Psoas muscle (tissue), 8 donors: ENCODE results near the gene NPAS4. TPM values are rescaled to one million over a fixed set of nuclear protein-coding genes. Genes with fewer than 3 reads are reported as not detected.

ENCODE experiments used
- ATAC-seq, 4 donors: fragments of 200-7000 bp; cut with Tn5 transposase; one replicate each; pipeline ENCODE4 v1.9.1; 2020; ENCODE audit warnings: moderate library complexity in 3 of 4, mild to moderate bottlenecking in 2 of 4
- DNase-seq, 2 donors: peaks; one replicate each; pipeline ENCODE4 v3.0.0-alpha.2; 2020
- H3K27ac ChIP-seq: fragments of 200-600 bp; one replicate; pipeline ENCODE4 v1.8.0; 2022
- H3K27me3 ChIP-seq, 3 donors: fragments of 200-600 bp in 1 of 3; one replicate each; pipeline versions ENCODE4 v1.6.1 to v1.8.0; 2013 to 2022; ENCODE audit warnings: low read length in 2 of 3, mild to moderate bottlenecking in 2 of 3, moderate library complexity in 1 of 3; ENCODE audit not compliant: insufficient read depth in 3 of 3
- H3K36me3 ChIP-seq, 2 donors: fragments of 200-600 bp in 1 of 2; one replicate each; pipeline versions ENCODE4 v1.6.1 to v1.8.0; 2013 to 2022; ENCODE audit warnings: low read depth in 1 of 2, mild to moderate bottlenecking in 1 of 2, moderate library complexity in 1 of 2; ENCODE audit not compliant: insufficient read depth in 1 of 2
- H3K4me1 ChIP-seq: fragments of 200-600 bp; one replicate; pipeline ENCODE4 v1.8.0; 2022
- H3K4me3 ChIP-seq: fragments of 200-600 bp; one replicate; pipeline ENCODE4 v1.8.0; 2022; ENCODE audit warnings: mild to moderate bottlenecking
- H3K9me3 ChIP-seq: fragments of 200-600 bp; one replicate; pipeline ENCODE4 v1.8.0; 2022
- WGBS, 3 donors: extraction: QIAGEN DNeasy Blood & Tissue Kit; methylation state at CpG; one replicate each; pipeline versions ENCODE4 v1.1.6 to v1.1.7; 2013; 5-methylcytosine and 5-hydroxymethylcytosine counted together
- intact Hi-C, 2 donors: fragments of 100-400 bp; cut with DNase I; formaldehyde crosslinking; loops; one replicate each; pipeline versions ENCODE4 v1.11.0 to v1.14.2; 2022
- polyA plus RNA-seq, 3 donors: library from polyadenylated mRNA; stranded (reverse); fragments of 200-250 nt; gene quantifications; one replicate each; pipeline ENCODE4 v1.2.3, GENCODE V29; 2013
- total RNA-seq, 4 donors: library from RNA; stranded (reverse); fragmentation: NEBNext Ultra II Directional in 2 of 4; extraction: Animal tissue kit (Norgen Biotek cat#: 25700) in 2 of 4; gene quantifications; one replicate each; pipeline versions ENCODE4 v1.2.1 to v1.2.4, GENCODE V29; 2021 to 2023
- TF ChIP-seq, protein P1 (sequence below): fragments of 200-600 bp; IDR thresholded peaks from one replicate; pipeline ENCODE4 v1.8.0; 2022; ENCODE audit warnings: antibody characterized with exemption
- donor health status: healthy with polysubstance abuse.
- donor health status: DM: no; HTN: no; CAD: no; lungs with moderate emphysema.
- donor health status: Bipolar disorder and iron deficiency.
- donor health status: healthy.
- donor health status: DM: yes; HTN: yes; CAD: no.
- donor health status: DM: no; HTN: no; CAD: no.
- donor health status: DM: no; HTN: no; CAD: no.
- donor health status: DM: yes; HTN: yes; CAD: no.

The NPAS4 gene
- total and polyA plus RNA-seq, 7 donors, result 0.05 TPM; not detected in 6

DNA sequence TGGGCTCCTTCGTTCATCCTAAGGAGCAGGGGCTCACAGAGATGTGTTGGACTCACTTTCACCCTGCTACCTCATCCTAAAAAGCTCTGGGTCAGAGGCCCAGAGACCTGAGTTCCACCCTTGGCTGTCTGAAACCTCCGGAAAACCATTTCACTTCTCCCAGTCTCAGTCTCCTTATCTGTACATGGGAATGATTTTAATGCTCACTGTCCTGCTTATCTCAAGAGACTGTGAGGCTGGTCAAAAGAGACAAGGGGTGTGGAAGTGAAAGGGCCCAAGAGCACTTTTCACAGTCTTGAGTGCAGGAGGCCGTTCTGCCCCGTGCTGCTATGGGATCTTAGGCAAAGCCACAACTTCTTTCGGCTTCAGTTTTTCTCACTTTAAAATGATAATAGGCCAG lies 13.2 kb upstream of the NPAS4 start:
- 46 to 68% (median 54%) methylated on average over 5 of the region's 5 CpGs for WGBS, 3 donors
- intact Hi-C loops, result loop anchor here (1.0 to 5.0 kb wide), 6 partner anchors 23 to 427 kb away; no protein-coding TSS in a partner anchor

DNA sequence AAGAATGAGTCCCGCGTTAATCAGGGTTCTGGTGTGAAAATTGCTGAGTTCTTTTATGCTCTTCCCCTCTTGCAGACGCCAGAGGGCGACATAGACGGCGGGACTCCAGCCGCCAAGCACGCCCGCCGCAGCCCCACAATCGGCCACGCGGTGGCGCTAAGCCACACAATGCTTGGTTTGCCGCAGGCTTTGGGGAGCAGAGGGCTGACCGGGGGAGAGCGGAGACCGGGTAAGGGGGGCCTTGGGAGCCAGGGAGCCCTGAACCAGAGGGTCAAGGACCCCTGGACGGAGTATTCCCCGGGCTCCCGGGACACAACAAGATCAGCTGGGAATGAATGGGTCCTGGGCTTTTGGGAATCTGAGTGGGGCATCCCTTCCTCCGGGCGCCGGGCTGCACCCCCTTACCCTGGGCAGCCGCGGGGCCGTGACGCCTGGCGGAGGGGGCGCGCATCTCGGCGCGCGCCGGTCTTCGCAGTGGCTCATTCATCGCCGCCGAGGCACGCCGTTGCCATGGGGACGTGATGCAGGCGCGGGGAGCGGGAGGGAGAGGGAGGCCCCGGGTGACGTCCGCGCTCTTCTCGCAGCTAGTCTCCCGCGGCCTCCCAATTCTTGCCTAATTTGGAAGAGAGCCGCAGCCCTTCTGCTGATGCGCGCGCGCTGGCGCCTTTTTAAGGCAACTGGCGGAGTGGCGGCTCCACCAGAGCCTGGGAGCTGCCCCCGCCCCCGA lies 12.2 kb upstream of the NPAS4 start:
- H3K36me3 ChIP-seq, result no peaks in the 10 kb centered on the region
- intact Hi-C loops, result loop anchor here (2.0 to 5.0 kb wide), 5 partner anchors 34 to 426 kb away; no protein-coding TSS in a partner anchor
- no peaks in the 10 kb centered on the region for H3K9me3 ChIP-seq
- H3K27me3 ChIP-seq, result peaks cover 0 to 12% (median 3%) of the 10 kb centered on the region in 3 donors
- peak; percentile 88 to 93 for DNase-seq
- H3K27ac ChIP-seq, result no peak overlapping the region
- H3K4me3 ChIP-seq, result peak overlapping the region; percentile 59
- peak; percentile 88 to 98 (median 96) for ATAC-seq
- 0 to 1% (median 1%) methylated on average over 37 to 63 of the region's 63 CpGs for WGBS, 3 donors
- peaks cover 6% of the 10 kb centered on the region for H3K4me1 ChIP-seq
- TF ChIP-seq, protein P1, sequence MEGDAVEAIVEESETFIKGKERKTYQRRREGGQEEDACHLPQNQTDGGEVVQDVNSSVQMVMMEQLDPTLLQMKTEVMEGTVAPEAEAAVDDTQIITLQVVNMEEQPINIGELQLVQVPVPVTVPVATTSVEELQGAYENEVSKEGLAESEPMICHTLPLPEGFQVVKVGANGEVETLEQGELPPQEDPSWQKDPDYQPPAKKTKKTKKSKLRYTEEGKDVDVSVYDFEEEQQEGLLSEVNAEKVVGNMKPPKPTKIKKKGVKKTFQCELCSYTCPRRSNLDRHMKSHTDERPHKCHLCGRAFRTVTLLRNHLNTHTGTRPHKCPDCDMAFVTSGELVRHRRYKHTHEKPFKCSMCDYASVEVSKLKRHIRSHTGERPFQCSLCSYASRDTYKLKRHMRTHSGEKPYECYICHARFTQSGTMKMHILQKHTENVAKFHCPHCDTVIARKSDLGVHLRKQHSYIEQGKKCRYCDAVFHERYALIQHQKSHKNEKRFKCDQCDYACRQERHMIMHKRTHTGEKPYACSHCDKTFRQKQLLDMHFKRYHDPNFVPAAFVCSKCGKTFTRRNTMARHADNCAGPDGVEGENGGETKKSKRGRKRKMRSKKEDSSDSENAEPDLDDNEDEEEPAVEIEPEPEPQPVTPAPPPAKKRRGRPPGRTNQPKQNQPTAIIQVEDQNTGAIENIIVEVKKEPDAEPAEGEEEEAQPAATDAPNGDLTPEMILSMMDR, result peak; percentile 100

More for the DNA sequence above, 13.2 kb upstream of the NPAS4 start:
- Histone ChIP-seq H3K27ac (no peak overlapping the region), H3K36me3 (no peaks in the 10 kb centered on the region), H3K27me3 (peaks cover 0 to 12% (median 3%) of the 10 kb centered on the region in 3 donors), H3K4me3 (no peak overlapping the region), H3K9me3 (no peaks in the 10 kb centered on the region), H3K4me1 (peaks cover 6% of the 10 kb centered on the region)
- ATAC-seq (no peak), DNase-seq (no peak)
- TF ChIP-seq, protein P1, result no peak

DNA sequence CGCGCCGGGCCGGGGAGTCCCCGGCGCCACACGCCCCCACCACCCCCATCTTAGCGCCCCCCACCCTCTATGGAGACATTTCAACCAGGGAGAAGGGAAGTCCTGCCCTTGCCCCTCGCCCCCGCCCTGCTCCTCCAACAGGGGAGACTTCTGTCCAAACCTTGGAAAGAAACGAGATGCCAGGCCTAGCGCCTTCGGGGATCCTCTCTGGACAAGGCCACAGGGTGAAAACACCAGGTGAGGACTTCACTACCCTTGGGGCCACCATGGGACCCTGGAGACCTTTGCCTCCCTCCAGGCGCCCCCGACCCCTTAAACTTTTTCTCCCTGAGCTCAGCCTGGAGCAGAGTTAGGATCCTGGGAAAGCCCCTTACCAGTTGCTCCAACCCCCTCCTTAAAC lies 11.6 kb upstream of the NPAS4 start:
- Histone ChIP-seq H3K27ac (no peak overlapping the region), H3K4me3 (peak overlapping the region; percentile 59), H3K9me3 (no peaks in the 10 kb centered on the region), H3K36me3 (no peaks in the 10 kb centered on the region), H3K27me3 (peaks cover 0 to 12% (median 3%) of the 10 kb centered on the region in 3 donors), H3K4me1 (peaks cover 6% of the 10 kb centered on the region)
- WGBS, 3 donors, result 17 to 35% (median 20%) methylated on average over 8 to 15 of the region's 15 CpGs
- intact Hi-C loops, result loop anchor here (2.0 to 5.0 kb wide), 5 partner anchors 33 to 426 kb away; no protein-coding TSS in a partner anchor
- TF ChIP-seq, protein P1, result no peak
- ATAC-seq, result no peak
- no peak for DNase-seq

DNA sequence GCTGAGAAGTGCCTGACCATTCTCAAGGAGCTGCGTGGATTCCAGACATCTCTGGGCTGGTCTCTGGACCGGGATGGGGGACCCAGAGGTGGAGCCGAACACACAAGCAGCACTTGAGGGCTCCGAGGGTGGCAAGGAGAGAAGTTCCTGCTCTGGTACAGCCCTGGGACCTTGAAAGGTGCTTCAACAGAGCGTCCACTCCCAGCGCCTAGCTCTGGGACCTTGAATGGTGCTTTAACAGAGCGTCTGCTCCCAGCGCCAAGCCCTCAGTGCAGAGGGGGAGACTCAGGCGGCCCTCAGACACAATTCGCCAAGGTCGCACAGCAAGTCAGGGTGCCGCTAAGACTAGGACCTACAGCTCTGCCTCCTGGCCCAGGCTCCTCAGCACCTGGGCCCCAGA lies 10.6 kb upstream of the NPAS4 start:
- 77 to 88% (median 86%) methylated on average over 12 of the region's 12 CpGs for WGBS, 3 donors
- TF ChIP-seq, protein P1, result no peak
- ATAC-seq, result no peak

More for the DNA sequence above, 10.6 kb upstream of the NPAS4 start:
- peaks cover 6% of the 10 kb centered on the region for H3K4me1 ChIP-seq
- no peak overlapping the region for H3K4me3 ChIP-seq
- intact Hi-C loops, result loop anchor here in 1 of 2 donors (10.0 kb wide), 1 partner anchor 275 kb away; no protein-coding TSS in a partner anchor
- no peak overlapping the region for H3K27ac ChIP-seq
- no peak for DNase-seq
- no peaks in the 10 kb centered on the region for H3K9me3 ChIP-seq
- H3K36me3 ChIP-seq, result no peaks in the 10 kb centered on the region
- H3K27me3 ChIP-seq, result peaks cover 0 to 12% (median 3%) of the 10 kb centered on the region in 3 donors
